HG03354 (cell line): Measurements from ENCODE around the gene FUT8.

Source experiments
- ATAC-seq: cut with Tn5 transposase; IDR thresholded peaks from one replicate; pipeline ENCODE4 v1.9.1; 2021; ENCODE audit warnings: mild to moderate bottlenecking; ENCODE audit not compliant: unreplicated experiment, poor library complexity, severe bottlenecking

The FUT8 gene

DNA sequence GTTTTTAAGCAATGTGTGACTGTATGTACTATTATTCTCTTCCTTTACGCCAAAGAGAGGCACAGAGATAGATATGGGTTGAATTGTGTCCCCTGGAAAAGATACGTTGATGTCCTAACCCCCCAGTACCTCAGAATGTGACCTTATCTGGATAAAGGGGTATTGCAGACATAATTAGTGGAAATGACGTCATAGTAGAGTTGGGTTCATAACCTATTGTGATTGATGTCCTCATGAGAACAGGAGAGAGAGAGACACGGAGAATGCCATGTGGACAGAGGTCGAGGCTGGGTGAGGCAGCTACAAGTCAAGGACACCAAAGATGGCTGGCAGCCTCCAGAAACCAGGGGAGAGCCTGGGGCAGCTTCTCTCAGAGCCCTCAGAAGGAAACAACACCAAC is 376.3 kb downstream of the FUT8 start:
- ATAC-seq: no peak

DNA sequence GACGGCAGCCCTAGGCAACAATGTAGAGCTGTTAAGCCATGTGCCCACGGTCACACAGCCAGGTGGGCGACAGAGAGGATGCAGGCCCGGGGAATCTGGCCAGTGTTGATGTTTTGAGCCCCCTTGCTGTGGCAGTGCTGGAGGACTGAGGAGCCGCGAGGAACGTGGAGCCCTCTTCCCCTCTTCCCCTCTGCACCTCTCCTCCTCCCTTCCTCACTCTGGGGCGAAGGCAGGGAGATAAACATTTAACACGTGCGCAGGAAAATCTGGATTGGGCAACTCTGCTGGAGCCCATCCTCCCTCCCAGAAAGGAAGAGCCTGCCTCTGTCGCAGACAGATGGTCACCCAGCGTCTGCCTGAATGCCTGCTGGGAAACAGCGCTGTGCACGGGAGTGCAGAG is 376.8 kb downstream of the FUT8 start:
- ATAC-seq: no peak

DNA sequence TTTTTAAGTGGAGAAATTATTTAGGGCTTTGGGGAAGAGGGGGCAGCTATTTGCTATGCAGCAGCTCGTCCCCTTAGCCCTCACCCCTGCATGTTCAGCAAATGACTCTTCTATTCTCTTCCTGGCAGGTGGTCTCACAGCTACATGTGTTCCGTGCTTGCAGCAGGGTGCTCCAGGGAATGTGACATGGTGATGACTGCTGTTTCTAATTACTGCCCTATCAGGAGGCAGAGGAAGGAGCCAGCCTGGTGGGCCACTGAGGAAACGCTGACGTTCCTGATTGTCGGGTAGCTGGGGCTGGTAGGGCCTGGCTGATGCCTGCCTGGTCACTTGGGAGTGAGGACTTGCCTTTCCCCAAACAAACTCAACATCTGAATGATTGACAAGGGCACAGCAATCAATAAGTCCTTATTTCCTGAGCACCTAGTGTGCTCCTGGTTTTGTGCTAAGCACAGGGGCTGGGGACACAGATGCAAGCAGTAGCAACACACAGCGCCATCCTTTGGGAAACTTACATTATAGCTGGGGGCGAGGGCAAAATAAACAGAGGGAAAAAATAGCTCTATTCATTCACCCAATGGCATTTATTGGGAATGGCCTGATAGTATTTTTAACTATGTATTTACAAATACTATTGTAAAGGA is 377.8 kb downstream of the FUT8 start:
- no peak for ATAC-seq

DNA sequence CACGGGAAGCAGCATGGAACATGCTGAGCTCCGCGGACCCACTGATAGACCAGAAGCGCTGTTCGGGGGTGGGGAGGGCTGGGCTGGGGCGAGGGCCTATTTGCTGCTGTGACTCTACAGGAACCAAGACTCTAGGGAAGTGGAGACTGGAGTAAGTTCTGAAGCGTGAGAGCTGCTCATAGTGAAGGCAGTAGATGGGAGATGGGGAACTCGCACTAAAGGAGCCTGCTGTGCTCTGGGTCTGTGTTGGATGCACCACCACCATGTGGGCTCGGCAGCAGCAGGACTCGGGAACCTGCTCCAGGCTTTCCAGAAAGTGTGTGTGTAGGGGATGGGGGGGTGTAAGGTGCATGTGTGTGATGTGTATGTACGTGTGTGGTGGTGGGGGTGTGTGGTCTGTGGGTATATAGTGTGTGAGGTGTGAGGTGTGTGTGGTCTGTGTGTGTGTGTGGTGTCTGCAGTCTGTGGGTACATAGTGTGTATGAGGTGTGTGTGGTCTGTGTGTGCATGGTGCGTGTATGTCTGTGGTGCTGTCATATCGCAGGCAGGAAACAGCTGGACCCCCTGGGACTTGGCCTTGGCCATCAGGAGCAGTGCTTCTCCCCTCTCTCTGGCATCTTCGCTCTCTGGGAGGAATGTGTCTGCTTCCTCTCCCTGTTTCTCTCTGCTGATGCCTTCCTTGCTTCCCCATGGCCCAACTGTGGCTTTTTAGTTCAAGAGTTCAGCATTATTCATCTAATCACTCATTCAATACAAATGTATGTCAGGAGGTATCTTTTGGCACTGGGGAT is 378.9 kb downstream of the FUT8 start:
- ATAC-seq: no peak

DNA sequence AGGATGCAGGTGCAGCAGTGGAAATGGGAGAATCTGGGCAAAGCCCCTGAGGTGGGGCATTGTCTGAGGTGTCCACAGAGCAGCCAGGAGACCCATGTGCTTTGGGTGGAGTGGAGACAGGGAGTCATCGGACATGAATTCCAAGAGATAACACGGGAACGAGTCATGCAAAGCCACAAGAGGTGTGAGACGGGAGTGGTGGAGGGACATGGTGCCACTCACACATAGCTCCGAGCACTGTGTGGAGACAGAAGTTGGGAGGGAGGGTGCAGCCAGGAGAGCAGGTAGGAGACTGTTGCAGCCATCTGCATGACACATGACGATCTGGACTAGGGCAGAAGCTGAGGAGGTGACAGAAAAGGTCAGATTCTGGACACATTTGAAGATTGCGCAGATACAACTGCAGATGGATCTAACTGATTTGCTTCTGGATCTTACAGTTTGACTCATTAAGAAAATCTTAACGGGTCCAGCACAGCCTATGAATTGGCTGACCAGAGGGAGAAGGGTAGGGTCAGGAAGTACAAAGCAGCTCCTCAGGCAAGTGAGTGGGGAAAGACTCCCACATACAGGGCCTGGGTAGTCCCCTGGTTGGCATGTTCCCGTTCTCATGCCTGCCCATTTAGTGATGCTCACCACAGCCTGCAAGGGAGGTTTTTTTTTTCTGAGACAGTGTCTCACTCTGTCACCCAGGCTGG is 379.8 kb downstream of the FUT8 start:
- no peak for ATAC-seq
